ENCODE data around the gene ASCL1. TPM values are rescaled to one million over a fixed set of nuclear protein-coding genes. Genes with fewer than 3 reads are reported as not detected.

The ASCL1 gene
- total RNA-seq, 1 donor from 2014 or later = not detected

DNA sequence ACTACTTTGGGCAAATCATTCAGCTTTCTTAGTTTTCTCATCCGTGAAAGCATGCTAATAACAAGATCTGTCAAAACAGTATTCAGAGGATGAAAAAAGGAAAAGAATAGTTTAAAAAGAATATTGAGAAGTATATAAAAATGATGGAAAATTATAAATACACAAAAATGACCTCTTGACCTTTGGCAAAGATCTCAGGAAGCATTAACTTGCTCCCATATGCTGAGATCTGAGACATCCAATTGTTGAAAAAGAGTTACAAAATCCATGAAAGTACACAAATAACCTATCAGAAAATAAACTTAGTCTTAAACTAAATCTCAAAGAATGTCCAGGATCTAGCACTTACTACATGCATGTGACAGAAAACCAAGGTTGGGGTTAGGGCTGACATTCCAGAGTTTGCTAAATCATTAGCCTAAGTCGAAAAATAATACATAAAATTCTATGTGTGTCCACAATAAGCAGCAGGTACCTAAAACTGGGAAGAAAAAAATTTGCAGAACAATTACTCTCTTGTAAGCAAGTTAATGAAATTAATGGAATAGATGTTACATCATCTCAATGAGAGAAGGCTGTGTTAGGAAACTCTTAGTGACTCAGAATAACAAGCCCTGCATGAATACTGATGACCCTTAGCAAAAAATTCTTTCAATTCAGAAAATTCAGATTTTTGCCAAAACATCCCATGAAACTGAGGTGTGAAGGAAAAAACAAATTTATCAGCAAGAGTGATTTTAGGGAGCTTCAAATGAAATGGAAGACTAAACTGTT lies 43.8 kb upstream of the ASCL1 start:
- TF ChIP-seq, protein P1, sequence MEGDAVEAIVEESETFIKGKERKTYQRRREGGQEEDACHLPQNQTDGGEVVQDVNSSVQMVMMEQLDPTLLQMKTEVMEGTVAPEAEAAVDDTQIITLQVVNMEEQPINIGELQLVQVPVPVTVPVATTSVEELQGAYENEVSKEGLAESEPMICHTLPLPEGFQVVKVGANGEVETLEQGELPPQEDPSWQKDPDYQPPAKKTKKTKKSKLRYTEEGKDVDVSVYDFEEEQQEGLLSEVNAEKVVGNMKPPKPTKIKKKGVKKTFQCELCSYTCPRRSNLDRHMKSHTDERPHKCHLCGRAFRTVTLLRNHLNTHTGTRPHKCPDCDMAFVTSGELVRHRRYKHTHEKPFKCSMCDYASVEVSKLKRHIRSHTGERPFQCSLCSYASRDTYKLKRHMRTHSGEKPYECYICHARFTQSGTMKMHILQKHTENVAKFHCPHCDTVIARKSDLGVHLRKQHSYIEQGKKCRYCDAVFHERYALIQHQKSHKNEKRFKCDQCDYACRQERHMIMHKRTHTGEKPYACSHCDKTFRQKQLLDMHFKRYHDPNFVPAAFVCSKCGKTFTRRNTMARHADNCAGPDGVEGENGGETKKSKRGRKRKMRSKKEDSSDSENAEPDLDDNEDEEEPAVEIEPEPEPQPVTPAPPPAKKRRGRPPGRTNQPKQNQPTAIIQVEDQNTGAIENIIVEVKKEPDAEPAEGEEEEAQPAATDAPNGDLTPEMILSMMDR (IDR thresholded peaks at IDR 0.05; ENCODE audit: insufficient read depth, low read length, severe bottlenecking) = no peak
- peak; percentile 10 for DNase-seq (ENCODE audit: low read depth)
- Histone ChIP-seq H3K27me3 (ENCODE audit: control insufficient read depth, insufficient read depth, low read length) (no peaks in the 10 kb centered on the region), H3K36me3 (ENCODE audit: control insufficient read depth, insufficient read depth, low read length) (no peaks in the 10 kb centered on the region), H3K4me3 (ENCODE audit: low read depth, low read length) (no peak overlapping the region)
- FAIRE-seq = no peak

DNA sequence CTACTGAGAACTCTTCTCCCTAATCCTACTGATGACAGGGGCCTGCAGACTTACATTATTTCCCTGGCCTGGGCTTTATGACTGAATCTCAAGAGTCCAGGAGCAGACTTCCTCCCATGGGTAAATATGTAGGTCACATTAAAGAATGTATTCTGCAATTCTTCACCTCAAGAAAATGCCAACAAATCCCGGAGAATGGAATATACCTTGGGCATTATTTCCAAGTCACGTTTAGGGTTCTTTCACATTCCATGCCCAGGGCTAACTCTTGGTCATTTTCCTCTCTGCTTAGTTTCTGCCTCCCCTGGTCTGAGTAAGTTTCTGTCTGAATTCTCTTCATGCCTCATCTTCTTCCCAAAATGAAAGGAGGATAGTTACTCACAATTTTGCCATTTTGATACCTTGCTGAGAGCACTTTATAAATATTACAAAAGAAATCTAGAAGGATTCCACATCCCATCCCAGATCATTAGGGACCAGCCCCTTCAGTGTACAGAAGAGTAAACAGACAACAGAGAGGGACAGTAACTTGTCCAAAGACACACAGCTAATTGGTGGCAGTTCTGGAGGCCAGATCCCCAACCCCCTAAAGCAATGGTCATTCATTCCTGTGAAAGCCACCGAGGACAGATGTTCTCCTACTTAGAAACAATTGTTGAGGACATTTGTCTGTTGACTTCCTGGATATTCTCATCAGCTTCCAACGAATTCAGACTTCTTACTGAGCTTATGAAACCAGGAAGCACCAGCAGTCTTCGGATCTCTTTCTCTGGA lies 41.0 kb upstream of the ASCL1 start:
- TF ChIP-seq, protein P1 (IDR thresholded peaks at IDR 0.05; ENCODE audit: insufficient read depth, low read length, severe bottlenecking) = no peak
- FAIRE-seq (no peak), DNase-seq (ENCODE audit: low read depth) (no peak)
- Histone ChIP-seq H3K4me3 (ENCODE audit: low read depth, low read length) (no peak overlapping the region), H3K36me3 (ENCODE audit: control insufficient read depth, insufficient read depth, low read length) (no peaks in the 10 kb centered on the region), H3K27me3 (ENCODE audit: control insufficient read depth, insufficient read depth, low read length) (no peaks in the 10 kb centered on the region)

DNA sequence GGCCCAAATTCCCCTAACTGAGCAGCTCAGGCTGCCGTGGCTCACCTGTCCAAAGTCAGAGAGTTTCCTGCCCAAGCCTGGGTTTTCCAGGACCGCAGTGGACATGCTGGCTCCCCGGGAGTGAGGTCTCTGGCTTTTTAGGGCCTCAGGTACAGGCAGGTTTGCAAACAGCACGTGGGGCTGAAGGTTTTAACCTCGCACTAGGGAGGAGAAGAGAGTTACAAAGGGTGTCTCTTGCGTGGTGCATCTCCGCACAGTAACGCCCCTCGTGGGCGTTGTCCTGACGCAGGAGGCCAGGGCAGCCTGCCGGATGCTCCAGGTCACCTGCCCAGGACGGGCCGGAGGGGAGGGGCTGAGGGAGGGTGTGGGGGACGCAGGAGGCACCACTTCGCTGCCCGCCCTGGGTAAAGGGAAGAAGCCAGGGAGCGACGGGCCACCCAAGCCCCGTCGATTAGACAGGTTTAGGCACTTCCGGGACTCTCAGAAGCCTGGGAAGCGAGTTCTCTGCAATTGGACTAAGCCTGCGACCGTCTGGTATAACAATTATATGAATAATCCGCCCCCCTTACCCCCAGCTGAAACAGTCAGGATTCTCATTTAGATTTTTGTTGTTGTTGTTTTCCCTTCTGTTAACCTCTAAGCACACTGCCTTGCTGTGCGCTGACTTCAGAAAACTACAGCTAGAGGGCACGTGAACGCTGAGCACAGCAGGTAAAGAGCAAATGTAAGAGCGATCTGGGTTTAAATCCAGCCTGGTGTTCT lies 40.3 kb upstream of the ASCL1 start, which contains the start of gene PAH:
TSS of gene PAH (minus strand) at position 219 of the 762 bp plus-strand sequence. CDS start at position 105, 114 bp downstream.
- H3K36me3 ChIP-seq (ENCODE audit: control insufficient read depth, insufficient read depth, low read length) = no peaks in the 10 kb centered on the region
- FAIRE-seq (no peak), DNase-seq (ENCODE audit: low read depth) (no peak)
- peak within 1 kb of the TSS; percentile 32 for H3K4me3 ChIP-seq (ENCODE audit: low read depth, low read length)
- TF ChIP-seq, protein P1 (IDR thresholded peaks at IDR 0.05; ENCODE audit: insufficient read depth, low read length, severe bottlenecking) = no peak
- H3K27me3 ChIP-seq (ENCODE audit: control insufficient read depth, insufficient read depth, low read length) = no peaks in the 10 kb centered on the region

DNA sequence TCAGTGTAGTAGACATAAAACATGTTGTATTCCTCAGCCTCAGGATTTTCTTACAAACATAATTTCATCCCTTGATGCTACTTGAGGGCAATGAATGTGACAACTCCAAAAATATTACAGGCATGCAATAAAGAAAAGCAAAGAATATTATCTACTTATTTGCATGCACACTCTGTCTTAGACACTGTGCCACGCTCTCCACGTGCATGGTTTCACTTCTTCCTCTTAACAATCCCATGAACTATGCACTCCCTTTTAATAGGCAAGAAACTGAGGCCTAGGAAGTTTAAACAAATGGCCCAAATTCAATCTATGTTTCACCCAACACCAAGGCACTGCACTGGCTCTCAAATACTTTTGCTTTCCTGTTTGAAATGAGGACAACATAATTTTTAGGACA lies 38.6 kb upstream of the ASCL1 start:
- Histone ChIP-seq H3K36me3 (ENCODE audit: control insufficient read depth, insufficient read depth, low read length) (no peaks in the 10 kb centered on the region), H3K27me3 (ENCODE audit: control insufficient read depth, insufficient read depth, low read length) (no peaks in the 10 kb centered on the region), H3K4me3 (ENCODE audit: low read depth, low read length) (no peak overlapping the region)
- TF ChIP-seq, protein P1 (IDR thresholded peaks at IDR 0.05; ENCODE audit: insufficient read depth, low read length, severe bottlenecking) = no peak
- FAIRE-seq (no peak), DNase-seq (ENCODE audit: low read depth) (no peak)

DNA sequence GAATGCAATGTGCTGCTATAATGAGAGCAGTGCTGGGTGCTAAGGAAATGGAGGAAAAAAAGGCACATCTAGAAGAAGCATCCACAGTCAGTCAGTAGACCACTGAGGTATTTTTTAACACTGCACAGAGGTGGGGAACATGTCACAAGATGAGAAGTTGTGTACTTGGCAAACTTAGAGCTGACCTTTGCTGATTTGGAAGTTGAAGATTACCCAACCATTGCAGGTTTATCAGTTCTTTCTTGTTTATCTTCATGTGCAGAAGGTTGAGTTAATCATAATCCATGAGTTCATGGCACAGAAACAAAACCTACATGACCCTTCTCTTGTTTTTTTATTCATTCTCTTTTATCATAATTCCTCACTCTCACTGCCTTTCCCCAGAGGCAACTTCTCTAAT lies 37.2 kb upstream of the ASCL1 start:
- H3K27me3 ChIP-seq (ENCODE audit: control insufficient read depth, insufficient read depth, low read length) = no peaks in the 10 kb centered on the region
- H3K36me3 ChIP-seq (ENCODE audit: control insufficient read depth, insufficient read depth, low read length) = no peaks in the 10 kb centered on the region
- no peak overlapping the region for H3K4me3 ChIP-seq (ENCODE audit: low read depth, low read length)
- TF ChIP-seq, protein P1 (IDR thresholded peaks at IDR 0.05; ENCODE audit: insufficient read depth, low read length, severe bottlenecking) = no peak
- DNase-seq (ENCODE audit: low read depth) = no peak
- FAIRE-seq = no peak
